NCI-H226 (cell line): ENCODE results near the gene SYNE1.
"Not testable (repeated sequence)": the region's sequence is repeated elsewhere in the genome, so short reads cannot be mapped to it uniquely, and the experiment has no call there.

Source experiments
- DNase-seq: peaks from one replicate; pipeline ENCODE4 v3.0.0-alpha.2; 2015

The SYNE1 gene

DNA sequence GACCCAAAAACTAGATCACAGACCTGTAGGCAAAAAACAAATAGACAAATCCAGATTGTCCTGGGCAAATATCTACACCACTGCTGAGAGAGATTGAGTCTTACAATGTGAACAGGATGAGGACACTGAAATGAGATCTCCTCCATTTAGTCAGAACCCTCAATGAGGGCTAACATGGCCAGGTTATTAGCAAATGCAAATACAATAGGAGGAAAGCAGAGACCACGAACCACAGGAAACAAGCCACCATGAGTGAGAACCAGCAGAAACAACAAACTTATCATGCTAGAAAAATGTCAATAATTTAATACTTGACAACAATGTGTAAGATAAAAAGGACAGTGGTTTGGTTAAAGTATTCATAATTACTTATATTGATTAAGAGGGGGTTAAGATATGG is 162.8 kb downstream of the SYNE1 start:
- no peak for DNase-seq

DNA sequence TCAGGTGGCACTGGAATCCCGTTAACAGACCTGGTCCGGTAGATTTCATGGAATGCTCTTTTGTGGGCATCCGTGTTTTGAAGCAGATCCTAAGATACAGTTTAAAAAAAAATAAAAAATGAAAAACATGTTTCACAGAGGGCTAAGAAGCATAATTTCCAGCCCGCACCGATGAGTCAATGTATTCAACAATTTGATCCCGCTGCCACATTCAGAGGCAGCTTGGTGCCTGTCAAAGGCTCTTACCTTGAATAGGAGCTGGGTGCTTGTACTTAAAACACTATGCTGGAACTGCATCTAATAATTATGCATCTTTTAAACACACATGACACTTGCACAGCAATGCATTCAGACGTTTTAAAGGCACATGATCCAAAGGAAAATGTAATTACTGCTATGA is 164.8 kb downstream of the SYNE1 start:
- DNase-seq = no peak

DNA sequence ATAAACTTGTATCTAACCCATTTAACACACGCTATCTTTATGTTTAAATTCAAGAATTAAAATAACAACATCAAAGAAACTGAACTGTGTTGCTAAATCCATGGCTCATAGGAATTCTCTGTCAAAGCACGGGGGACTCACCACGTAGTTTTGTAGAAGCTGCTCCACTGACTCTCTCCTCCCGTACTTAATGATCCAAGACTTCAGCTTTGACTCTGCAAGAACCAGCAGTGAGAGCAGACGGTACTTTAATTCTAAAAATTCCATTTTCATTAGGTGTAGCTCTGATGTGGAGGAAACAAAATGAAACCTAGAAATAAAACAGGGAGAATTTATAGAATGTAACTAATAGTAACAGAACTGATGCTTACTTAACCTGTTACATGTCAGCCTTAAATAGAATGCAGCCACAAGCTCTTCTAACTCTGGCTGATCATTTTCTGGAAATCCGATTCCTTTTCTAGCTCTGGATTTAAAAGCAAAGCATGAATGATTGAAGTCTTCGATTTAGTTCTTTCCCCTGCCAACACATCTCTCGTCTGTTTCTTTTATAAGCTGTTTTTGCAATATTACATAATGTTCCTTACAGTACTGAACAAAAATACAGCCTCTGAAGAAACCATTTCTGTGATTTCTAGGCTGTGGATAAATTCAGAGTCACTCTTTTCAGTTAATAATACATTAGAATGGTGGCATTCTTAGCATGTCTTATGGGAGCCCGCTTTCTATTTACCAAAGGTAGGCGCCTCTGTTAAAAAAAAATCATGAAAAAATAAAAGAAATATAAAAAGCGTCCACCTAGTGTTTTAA is 165.5 kb downstream of the SYNE1 start:
- no peak for DNase-seq

DNA sequence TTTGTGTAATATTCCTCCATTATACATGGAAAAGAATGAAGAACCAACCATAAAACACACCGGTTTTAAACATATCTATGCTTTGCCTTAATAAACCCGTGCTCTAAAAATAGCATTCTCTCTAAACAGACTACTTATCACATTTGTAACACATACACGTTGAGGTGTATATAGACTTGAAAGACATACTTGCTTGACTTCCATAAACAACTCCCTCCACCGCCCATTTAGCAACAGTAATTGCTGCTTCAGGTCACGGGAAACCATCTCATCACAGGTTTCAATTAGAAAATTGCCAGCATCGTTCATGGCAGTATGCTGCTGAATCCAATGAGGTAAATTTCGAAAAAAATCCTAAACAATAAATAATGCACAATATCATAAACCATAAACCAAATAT is 174.0 kb downstream of the SYNE1 start:
- DNase-seq = no peak

DNA sequence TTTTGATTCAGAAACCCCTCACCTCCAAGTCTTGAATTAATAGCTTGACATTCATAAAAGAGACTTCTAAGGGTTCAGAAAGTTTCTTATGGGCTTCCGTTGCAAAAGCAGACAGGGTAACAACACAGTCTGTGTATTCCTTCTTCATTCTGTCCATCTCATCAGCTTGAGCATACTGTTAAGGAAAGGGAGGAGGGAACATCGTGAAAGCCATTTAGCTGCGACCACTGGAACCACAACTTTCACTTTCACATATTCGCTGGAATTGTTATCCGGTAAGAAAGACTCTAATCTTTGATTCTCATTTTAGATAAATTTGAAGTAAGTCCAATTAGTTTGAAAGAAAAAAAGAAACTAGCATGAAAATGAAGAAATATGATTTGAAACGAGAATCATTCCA is 174.4 kb downstream of the SYNE1 start:
- no peak for DNase-seq

DNA sequence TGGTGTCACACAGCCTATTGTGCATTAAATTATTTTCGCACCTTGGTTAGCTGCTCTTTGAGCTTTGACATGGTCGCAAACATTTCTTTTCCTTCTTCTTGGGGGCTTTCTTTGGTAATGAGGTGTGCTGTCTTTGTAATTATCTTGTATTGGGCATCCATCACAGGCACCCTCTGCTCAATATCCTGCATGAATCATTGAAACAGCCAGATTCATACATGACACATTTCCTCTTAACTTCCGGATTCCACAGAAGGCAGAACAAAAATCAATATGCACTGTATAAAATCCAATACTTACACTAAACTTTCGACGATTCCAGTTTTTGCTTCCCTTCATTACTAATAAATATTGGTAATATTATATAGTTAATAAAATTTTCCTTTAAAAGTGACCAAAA is 175.6 kb downstream of the SYNE1 start:
- no peak for DNase-seq

DNA sequence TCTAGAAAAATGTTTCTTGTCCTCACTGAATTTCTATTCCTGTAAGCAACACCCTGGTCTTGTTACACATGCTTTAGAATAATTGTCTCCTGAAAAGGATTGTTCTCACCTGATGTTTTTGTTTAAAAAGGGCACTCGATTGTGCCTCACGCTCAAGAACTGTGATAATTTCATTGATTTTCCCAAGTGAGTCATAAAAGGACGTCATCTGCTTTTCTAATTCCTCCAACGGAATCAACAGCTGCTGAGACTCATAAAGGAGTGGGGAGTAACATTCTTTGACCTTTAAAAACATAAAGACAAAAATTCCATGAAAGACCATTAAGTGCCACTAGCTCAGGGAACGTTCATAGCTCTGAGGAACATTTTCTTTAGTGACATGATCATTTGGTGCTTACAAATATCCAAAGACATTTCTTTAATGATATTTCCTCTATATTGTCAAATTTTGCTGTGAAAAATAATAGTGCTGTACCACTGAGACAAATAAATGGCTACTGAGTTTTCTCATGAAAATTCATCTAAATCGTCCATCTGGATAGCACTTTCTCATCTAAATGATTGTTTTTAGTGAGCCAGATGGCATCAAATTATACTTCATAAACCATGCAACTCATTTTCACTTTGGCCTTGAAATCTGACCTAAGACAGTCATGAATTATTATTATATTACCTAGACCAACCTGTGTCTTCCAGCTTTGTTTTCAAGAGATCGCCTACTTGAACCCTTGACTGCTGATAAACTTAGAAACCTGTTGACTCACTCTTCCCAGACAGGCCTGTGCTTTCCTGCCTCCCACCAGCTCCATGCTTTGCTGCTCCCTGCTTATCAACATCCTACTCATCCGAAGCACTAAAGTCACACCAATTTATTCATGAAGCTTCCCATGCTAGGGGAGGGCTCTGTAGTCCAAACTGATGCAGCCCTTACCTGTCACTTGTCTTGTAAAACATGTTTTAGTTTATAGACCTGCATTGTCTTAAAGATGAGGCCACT is 178.2 kb downstream of the SYNE1 start:
- no peak for DNase-seq

DNA sequence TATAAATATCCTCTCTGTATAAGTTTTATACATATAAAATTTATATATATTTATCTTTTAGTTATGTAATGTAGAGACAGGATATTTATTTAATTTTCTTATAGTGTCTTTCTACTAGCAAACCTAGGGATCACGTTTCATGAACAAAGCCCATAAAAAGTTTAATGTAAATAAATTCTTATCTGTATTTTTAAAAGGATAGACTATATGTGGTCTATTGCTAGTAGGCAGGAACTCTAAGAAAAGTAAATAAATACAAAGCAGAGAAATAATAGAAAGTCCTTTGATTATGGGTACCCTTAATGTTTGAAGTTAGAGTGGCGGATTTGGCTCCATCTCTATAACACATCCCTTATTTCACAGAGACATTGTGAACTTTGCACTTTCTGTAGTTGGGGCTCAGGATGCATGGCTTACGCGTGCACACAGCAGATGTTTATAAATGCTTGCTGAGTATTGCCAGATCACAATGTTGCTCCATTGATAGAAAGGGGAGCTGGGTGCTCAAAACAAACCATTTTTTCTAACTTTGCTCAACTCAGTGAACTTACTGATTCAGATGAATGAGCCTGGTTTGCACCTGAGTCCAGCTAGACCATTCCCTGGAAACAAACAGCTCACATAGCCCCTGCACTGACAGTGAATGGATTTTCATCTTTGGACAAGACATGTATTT is 179.1 kb downstream of the SYNE1 start:
- DNase-seq = no peak

DNA sequence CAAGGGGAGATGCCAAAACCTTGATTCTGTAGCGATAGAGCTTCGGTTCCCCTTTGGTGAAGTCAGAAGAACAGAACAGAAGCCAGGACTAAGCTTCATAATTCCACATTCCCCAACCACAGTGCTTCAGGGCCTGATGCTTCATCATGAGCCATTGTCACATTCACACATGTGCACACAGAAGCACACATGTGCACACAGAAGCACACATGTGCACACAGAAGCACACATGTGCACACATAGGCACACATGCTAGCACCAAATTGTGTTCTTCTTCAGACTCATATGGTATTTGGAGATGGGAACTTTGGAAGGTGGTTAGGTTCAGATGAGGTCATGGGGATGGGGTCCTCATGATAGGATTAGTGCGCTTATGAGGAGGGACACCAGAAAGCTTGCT is 183.2 kb downstream of the SYNE1 start:
- no peak for DNase-seq

DNA sequence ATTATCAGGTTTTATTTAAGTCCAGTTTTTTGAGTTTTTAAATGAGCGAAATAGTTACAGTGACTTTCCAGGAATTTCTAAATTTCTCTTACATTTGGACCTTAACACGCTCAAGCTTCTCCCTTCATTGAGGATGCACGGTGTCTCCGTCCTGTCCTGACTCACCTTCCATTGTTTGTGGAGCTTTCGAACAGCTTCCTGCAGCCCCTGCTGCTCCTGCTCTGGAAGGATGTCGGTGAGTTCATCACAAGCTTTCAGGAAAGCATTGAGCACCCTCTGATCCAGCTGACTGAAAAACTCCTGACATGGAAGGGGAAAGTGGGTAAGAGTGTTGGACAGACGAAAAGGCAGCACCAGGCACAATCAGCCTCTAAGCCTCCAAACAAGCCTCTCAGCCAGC is 183.7 kb downstream of the SYNE1 start:
- no peak for DNase-seq

DNA sequence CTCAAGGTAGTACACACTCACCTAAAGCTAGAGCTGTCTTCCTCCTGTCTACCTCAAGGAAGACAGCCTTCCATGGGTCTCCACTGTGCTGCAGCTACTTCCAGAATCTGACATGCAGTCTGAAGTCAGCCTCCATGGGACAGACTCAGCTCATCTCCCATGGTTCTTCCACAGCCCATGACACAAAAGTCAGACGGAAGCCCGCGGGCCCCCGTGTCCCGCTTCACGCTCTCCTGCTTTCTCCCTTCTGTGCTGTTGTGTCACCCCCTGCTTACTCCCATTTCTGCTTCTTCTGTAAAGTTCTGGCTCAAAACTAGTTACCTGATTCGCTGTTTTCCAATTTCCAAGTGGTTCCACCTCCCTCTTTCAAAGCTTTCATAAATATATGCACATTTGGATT is 184.5 kb downstream of the SYNE1 start:
- no peak for DNase-seq

DNA sequence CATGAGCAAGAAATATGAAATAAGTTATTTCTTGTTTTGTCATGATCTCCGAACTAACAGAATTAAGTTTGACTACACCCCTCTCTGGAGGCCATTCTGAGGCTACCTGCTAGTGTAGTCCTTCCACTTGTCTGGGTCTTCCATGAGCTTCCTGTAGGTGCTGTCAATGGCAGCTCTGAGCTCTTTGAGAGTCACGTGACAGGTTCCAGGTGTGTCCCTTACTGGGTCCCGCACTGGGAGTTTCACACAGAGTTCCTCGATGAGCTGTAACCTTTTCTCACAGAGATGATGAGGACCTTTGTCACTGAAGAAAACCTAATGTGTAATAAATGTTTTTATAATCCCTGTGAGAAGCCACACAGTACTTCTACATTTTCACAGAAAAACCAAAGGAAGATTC is 186.6 kb downstream of the SYNE1 start:
- no peak for DNase-seq

DNA sequence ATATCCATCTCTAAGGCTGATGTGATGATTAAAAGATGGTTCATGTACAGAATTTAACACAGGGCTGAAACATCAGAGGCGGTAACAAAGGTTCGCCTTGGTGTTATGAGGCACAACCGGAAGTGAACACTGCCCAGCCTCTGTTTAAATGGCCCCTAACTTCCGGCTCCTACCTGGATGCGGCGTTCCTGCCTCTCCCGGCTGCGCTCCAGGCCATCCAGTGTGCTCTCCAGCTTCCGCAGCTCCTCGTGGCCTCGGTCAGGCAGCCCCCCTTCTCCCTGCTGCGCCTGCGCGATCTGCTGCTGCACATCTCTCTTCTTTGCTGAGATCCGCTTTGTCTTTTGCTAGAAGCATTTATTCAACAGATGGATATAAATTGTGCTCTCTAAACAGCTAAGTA is 195.3 kb downstream of the SYNE1 start:
- no peak for DNase-seq

DNA sequence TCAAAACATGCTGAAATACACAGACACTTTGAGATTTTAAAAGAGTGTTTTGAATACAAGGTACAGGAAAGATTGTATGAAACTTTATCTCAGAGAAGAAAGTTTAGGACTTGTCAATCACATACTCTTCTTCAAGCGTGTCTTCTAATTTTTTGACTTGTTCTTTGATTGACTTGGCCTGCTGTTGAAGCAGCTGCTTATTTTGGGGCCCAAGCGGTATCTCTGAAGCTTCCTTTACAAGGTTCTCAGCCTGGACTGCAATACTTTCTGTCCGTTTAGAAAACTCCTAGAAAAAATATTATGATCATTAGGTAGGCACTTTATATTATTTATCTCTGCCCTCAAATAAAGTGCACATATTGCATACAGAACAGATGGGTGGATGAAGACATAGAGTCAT is 201.3 kb downstream of the SYNE1 start:
- DNase-seq = no peak

DNA sequence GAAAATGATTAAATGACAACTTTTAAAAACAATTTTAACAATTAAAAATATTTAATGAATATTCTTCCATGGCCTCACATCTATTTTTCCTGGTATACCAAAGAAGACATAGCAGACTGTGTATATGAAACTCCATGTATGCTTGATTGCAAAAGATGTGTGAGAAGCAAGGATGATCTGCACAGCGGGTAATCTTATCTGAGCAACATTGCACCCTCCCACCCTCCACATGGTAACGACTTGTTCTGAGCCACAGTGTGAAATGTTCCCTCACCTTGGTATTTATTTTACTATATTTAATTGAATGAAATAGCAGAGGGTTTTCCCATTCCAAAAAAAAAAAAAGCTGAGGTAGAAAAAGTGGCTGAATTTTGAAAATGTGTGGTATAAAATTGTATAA is 204.4 kb downstream of the SYNE1 start:
- DNase-seq = no peak

DNA sequence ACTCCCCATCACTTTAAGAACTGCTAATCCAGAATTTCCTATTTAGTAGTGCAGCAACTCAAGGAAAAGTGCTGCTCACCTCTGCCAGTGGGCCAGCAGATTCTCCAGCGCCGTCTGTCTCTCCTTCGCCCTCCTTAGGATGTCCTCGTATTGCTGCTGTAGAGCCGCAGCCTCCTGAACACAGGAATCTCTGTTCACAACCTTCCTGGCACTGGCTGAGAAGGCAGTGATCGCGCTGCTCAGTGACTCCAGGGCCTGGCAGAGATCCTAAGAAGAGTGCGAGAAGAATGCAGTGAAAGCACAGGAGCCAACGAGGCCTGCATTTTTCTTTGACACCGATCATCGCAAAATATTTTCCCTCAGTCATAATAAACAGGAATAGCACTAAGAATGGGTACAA is 209.0 kb downstream of the SYNE1 start:
- DNase-seq = no peak

DNA sequence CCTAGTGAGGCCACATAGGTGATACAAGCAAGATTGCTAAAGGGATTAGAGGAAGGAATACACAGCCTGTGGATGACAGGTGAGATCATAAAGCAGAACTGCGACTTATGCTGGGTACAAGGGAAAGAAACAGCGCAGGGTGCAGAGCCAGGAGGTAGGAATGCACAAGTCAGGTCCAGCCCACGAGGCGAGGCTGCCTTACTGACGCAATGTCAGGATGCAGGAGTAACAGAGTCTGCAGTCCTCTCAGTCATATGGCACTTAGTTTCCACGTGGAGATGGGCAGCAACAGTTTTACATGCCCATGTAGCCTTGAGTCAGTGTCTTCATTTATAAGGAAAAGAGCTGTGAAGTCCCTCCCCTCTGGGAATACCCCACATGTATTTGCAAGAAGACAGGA is 210.9 kb downstream of the SYNE1 start:
- DNase-seq = no peak

DNA sequence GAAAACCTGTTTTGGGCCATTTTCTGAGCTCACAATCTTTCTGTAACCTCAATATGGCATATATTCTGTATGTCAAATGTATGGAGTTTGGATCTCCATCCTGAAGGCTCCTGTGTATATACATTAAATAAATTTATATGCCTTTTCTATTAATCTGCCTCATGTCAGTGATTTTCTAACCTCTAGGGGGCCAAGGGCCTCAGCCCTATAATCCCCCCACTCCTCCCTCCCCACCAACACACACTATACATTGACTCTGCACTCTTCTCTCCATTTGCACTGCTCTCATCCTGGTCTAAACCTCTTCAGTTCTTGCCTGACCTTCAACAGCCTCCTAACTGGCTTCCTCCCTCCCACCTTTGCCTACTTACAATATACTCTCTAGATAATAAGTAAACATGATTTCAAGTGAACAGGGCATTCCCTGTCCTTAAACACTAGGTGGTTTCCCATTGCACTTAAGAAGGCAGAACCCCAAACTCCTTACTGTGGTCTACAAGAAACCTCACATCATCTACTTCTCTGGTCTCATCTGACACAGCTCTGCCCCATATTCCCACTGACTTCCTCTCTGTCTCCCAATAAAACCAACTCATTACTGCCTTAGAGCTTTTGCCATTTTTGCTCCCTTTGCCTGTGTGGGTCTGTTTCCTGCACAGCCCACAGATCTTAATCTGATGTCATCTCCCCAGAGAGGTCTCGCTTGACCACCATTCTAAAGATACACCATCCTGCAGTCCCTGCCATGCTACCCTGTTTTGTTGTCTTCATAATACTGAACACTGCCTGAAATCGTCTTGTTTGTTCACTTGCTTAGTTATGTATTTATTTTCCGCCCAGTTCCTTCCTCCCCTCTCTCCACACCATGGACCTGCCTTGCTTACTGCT is 213.7 kb downstream of the SYNE1 start:
- no peak for DNase-seq

DNA sequence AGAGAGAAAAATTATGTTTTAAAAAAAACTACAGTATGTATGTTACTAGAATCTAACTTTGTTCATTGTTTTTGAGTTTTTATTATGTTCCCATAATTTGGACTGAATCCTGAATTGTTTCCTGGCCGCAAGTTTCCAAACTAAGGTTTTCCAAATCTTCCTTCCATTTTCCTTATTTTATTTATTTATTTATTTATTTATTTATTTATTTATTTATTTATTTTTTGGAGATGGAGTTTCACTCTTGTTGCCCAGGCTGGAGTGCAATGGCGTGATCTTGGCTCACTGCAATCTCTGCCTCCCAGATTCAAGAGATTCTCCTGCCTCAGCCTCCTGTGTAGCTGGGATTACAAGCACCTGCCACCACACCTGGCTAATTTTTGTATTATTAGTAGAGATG is 215.7 kb downstream of the SYNE1 start:
- DNase-seq = not testable (repeated sequence)

DNA sequence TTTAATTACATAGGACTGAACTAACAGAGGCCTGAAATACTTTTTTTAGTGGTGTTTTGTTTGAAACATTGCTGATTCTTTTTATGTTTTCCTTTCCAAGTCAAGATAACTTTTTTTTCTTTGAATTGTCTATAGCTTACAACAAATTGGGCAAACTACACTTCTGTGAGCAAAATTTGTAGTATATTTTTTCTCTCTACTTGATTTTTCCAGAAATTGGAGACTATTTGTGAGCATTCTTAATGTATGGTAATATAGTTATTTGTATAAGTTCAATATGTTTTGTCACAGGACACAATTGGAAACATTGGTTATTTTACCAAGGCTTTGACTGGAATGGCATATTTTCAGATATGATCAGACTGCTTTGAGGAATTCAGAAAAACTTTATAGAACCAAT is 216.5 kb downstream of the SYNE1 start:
- no peak for DNase-seq

DNA sequence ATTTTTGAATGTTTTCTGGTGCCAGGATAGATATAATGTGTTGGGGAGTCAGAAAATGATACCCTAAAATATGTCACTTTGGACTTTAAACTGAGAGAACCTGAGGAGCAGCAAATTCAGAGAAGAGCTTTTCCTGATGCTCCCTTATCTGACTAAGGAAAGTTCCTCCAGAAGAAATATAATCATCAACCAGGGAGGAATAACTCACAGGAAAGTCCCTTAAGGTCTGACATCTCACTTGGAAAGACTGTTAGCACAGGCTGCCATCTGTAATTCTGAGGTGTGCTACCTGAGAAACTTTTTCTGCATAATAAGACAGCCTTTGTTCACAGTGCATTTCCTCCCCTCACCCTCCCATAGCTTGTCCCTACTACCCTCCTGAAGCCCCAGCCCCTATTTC is 218.6 kb downstream of the SYNE1 start:
- no peak for DNase-seq

DNA sequence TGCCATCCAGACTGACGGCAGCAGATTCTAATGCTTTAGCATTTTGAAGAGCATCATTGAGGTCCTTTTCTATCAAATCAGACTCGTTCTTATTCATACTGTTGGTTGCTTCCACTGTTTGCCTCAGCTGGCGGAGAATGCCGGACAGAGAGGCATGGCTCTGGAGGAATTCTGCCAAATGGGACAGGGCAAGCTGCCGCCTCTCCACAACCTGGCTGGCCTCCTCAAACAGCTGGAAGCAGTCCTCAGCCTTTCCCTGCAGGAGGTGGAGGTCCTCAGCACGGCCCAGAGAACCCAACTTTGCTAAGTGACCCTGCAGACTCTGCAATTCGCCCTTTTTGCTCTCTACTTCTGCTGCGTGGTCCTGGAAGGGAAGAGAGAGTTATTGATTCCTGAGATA is 220.5 kb downstream of the SYNE1 start:
- no peak for DNase-seq
